Erythroblast (primary cell): ENCODE results near the gene RAB13.

Experiments
- DNase-seq, 2 experiments: peaks; one replicate each; lab custom pipeline; 2025; lab: John Stamatoyannopoulos, UW
- GATA1 ChIP-seq: IDR thresholded peaks from 2 replicates; pipeline ENCODE4 v1.6.1; 2011; ENCODE audit warnings: low read depth, mild to moderate bottlenecking, control low read depth, low read length, moderate library complexity
- POLR2A ChIP-seq: IDR thresholded peaks from 2 replicates; pipeline ENCODE4 v1.6.1; 2011; ENCODE audit warnings: mild to moderate bottlenecking, low read length

The RAB13 gene

DNA sequence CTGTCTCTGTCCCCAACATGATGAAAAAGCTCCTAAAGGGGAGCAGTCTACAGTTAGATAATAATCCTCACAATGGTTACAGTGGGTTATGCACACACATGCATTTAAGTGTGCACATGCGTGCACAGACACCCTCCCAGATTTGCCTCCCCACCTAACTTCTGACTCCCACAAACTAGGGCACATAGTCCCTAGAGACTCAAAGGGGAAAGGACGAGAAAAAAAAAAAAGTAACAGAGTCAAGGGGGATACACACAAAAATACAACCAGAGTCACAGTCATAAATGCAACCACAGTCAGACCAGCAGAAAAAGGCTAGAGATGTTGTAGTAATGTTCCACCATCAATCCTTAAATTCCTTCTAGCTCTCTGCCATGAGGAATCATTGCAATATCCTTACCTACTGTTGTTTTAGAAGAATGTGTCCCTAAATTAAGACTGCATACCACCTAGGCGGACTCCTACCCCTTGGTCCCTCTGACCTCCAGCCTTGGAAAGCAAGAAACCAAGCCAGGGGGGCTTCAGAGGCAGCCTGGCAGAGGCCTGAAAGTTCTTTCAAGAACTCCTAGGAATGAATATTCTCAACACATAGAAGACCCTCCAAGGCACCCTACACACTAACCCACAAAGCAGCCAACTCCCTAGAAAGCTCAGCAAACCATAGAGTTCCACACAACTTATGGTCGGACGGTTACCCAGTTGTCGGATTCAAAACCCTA lies 29.0 kb downstream of the RAB13 start:
- no peak for TF ChIP-seq POLR2A
- TF ChIP-seq GATA1 = no peak
- no peak for DNase-seq

DNA sequence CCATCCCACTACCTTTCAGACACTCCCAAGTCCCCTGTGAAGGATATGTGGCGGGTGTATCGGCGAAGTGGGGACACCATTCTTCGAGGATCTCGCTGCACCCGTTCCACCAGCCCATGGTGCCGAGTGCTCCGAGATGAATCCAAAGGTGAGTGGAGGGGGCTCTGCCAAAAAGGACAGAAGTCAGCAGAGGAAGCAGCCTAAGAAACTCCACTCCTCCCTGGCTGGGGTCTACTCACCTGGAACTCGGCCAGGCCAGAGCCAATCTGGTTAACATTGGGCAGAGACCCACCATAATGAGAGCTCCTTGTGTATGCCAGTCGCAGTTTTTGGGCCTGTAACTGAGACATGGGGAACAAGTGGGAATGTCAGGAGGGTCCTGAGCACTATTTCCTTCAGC lies 31.3 kb downstream of the RAB13 start:
- no peak for DNase-seq
- TF ChIP-seq POLR2A (no peak), GATA1 (no peak)

DNA sequence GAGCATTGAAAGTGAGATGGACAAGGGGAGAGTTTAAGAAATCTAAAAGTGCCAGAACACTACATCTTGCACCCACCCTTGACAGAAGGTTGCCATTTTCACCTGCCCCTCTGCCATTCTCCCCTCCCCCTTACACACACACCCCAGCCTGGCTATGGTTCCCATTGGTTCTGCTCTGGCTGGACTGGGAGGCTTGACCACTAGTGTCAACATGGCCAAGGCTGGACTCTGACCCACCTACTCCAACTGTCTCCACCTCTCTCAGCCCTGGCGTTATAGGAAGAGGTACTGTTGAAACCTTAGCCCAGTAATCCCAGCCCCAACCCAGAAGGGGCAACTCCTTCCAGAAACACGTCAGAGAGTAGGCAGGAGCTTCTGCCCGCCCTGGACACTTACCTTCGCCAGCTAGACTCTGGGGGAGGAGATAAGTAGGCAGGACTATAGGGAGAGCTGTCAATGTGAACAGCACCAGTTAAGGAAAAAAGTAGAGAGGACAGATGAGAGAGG lies 32.2 kb downstream of the RAB13 start:
- TF ChIP-seq GATA1 (no peak), POLR2A (no peak)
- DNase-seq = no peak

DNA sequence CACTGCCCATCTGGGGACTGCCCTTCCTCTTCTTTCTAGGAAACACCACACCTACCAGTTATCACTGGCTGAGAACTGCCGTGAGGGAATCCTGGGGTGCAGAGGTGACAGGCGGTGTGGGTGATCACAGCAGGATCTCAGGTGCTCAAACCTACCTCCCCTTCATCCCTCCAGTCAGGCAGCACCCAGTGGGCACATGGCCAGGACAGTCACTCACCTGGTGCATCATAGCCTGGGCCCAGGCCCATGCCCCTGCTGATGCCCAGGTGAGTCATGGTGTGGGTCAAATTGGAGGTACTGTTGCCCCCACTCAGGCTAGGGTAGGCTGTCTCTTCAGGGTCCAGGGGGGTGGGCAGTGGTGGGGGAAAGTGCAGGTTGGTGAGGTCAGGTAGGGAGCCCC lies 34.3 kb downstream of the RAB13 start:
- no peak for DNase-seq
- TF ChIP-seq GATA1 (no peak), POLR2A (no peak)

DNA sequence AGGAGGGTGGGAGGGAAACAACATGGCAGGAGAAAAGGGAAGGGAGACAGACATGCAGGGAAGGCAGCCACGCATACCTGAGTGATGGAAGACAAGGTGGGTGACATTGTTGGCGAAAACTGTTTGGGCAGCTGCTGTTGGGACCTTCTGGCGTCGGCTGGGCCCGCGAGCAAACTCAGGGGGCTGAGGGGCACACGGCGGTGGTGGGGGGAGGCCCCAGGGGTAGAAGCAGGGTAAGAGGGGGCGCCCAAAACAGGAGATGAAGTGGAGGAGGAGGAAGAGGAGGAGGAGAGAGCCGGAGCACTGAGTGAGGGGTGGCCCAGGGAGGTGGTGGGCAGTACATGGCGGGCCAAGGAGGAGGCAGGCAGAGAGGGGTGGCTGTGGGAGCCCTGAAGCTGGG lies 35.0 kb downstream of the RAB13 start:
- no peak for DNase-seq
- no peak for TF ChIP-seq POLR2A
- TF ChIP-seq GATA1 = no peak

DNA sequence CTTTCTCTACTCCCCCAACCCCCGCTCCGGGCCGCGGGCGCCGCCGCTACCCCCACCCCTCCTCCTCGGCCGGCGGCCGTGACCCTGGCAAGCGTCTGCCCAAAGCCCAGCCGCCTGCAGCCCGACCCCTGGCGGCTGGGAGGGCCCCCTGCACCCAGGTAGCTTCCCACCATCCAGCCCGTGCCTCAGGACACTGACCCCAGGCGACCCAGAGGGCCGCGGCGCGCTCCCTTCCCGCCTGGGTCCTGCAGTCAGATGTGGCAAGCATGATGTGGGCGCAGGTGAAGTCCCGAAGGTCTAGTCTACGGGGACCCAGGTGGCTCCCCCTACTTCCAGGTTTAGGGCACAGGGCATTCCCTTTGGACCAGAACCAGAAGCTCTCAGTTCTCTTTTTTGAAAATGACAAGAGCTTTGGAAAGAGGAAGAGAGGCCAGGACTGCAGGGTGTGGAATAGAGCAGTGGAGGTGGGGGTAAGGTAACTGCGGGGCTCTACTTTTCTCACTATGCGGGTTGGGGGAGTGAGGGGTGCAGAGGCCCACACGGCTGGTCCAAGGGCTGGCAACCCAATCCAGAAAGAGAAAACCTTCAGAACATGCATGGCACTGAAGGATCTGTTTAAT lies 39.4 kb downstream of the RAB13 start, which contains the start of gene DENND4B:
Gene DENND4B, minus strand, starts transcription at position 97 of the 620 bp plus-strand sequence. CDS start 2,344 bp downstream, outside the sequence.
- peak; percentile 87 to 92 for DNase-seq
- TF ChIP-seq GATA1 (no peak), POLR2A (no peak)

DNA sequence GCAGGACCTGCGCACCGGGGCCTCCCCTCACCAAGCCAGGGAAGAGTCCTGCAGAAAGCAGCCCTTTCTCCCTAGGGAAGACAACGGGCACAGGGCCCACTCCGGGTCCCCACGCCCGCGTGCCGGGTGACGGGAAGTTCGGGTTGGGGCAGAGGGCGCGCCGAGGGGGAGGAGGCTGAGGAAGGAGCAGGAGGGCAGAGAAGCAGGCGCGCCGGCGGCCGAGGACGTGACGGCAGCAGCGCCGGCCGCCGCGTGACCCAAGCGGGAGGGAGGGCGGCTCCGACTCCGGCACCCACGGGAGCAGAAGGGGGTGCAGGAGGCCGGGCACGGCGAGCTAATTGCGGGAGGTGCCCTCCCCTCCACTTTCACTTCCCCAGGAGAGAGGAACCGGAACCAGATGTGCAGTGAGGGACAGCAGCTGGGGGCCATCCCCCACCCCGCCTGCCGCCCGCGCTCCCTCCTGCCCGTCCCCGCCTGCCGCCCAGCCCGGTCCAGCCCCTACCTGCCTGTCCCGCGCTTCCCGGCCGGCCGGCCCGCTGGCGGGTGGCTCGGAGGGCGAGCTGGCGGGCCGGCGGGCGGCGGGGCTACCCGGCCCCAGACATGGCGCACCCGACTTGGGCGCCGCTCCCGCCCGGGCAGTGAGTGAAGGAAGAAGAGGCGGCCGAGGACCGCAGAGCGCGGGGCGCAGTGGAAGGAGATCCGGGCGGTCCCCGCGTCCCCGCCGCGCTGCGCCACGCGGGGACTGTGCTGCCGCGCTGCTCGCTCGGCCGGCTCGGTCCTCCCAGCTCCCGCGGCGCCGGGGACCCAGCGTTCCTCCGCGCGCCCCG lies 40.1 kb downstream of the RAB13 start:
- no peak for TF ChIP-seq GATA1
- peak; percentile 39 for TF ChIP-seq POLR2A

DNA sequence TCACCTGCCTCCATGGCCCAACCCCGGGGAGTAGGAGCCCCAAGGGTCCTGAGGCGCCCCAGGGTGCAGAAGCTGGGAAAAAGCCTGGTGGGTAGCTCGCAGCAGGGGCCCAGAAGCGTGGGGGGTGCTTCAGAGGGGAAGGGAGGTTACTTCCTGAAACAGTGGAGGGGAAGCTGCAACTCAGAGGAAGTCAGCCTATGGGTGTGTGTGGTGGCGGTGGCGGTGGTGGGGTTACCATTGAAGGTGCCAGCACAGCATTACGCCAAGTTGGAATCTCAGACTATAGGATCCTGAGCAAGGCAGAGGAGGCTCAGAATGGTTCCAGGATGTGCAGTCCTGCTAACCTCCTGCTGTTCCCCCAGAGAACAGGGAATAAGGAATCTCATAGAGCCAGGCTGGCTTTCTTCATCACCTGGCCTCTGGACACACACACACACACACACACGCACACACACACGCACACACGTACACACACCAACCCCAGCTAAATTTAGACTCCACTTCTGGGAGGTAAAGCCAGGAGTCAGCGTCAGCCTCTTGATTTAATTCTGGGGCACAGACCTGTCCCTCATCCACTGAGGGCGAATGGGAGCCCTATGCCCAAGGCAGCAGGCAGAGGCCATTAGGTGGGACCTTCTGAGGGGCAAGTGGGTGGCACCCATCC lies 40.9 kb downstream of the RAB13 start:
- DNase-seq = peak; percentile 51 to 52
- TF ChIP-seq POLR2A (no peak), GATA1 (no peak)

More for the DNA sequence above, 40.1 kb downstream of the RAB13 start:
- peak; percentile 74 to 85 for DNase-seq

DNA sequence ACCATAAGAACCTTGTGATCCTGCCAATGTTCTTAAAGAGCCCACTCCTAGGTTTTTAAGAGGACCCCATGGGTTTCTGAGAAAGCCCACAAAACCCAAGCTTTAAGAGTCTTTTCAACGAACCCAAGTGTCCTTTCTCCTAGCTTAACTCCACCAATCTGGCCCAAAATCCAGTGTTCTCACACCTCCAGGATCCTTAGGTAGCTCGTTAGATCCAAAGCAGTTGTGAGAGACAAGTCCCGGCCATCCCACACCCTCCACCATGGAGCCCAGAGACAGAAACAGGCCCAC lies 41.4 kb downstream of the RAB13 start:
- DNase-seq = no peak
- TF ChIP-seq GATA1 (no peak), POLR2A (no peak)

DNA sequence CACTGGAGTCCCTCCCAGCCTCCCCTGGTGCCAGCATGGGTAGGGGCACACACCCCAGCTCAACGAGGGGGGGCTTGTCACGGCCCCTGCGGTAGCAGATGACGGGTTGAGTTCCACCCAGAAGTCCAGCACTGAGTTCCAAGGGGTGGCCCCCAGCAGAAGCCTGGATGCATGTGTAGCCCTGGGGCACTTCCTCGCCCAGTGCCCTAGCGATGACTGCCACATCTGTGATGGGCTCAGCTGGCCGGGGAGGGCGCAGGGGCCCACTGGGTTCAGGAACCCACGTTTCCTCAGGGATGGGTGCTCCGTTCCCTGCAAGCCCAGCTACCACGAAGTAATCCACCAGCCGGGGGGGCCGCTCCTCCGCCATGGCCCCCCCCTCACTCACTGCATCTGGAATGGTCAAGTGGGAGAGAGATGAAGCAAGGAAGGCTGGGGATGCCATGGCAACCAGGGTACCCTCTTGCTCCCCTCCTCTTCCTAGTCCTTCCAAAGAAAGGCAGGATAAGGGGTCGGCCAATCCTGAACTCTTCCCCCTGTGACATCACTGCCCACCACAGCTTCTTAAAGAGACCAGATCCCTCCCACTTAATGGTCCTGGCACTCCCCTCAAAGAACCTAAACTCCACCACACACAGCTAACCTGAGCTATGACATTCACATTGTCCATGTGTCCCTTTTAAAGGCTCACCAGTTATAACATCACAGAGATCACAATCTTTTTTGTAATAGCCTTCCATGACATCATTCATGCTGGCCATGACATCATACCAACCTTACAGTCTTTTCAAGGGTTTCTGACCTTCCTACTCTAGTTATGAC lies 41.9 kb downstream of the RAB13 start:
- TF ChIP-seq GATA1 = no peak
- TF ChIP-seq POLR2A = no peak
- peak; percentile 42 to 47 for DNase-seq

DNA sequence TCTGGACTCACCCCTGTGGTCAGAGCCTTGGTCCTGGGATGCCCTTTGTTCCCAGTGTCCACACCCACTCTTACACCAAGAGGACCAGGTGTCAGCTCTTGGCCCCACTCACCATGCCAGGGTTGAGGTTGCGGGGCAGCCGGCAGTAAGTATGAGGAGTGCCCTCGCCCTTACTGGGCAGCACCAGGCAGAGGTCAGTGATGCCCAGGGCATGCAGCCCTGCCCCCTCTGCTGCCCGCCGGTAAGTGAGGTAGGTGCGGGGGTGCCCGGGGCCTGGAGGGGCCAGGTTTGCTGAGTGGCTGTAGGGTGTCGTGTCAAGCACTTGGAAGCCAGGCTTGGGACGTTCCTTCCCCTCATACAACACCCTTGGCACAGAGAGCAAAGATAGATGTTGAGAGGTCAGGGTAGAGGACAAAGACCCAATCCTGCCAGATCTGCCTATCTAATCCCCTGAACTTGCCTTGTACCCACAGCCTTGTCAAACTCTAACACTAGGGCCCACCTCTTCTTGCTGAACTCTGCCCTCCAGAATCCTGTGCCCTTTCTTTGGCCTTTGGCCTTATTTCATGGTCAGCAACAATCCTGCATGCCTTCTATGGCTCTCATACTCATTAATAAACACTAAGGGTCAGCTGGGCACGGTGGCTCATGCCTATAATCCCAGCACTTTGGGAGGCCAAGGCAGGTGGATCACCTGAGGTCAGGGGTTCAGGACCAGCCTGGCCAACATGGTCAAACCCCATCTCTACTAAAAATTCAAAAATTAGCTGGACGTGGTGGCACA lies 43.2 kb downstream of the RAB13 start:
- DNase-seq = no peak
- TF ChIP-seq GATA1 (no peak), POLR2A (no peak)

DNA sequence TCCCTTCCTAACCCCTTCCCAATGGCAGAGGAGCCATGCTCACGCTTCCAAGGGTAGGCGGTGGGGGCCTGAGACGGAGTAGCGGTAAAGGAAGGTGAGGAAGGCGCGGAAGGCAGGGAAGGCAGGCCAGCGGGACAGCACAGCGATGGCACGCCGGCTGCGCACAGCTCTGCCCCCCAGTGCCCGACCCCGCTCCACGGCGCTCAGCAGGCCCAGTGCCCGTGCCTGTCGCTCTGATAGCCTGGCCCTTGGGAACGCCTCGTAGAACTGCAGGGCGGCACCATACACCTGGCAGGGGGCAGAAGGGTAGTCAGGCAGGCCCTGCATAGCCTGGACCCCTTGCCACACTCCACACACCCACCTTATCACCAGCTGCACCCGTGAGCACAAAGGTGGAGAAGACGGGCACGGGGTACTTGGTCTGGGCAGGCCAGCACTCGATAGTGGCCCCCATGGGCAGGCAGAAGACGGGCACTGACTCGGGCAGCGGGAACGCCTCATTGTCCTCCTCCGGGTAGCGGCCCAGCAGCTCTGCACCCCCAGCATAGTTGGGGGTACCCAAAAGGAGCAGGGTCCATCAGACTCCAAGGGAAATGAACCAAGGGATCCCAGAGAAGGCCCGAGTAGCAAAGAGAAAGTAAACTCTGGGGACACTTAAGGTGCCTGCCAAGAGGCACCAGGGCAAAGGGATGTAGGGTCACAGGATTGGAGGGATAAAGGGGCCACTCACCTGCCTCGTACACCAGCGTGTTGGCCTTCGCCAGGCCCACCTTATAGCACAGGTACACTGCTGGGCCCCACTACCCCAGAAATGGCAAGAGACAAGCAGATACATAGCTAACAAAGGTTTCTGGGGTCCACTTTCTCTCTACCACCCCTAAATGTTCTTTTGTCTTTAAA lies 44.1 kb downstream of the RAB13 start:
- no peak for DNase-seq
- no peak for TF ChIP-seq POLR2A
- TF ChIP-seq GATA1 = no peak

DNA sequence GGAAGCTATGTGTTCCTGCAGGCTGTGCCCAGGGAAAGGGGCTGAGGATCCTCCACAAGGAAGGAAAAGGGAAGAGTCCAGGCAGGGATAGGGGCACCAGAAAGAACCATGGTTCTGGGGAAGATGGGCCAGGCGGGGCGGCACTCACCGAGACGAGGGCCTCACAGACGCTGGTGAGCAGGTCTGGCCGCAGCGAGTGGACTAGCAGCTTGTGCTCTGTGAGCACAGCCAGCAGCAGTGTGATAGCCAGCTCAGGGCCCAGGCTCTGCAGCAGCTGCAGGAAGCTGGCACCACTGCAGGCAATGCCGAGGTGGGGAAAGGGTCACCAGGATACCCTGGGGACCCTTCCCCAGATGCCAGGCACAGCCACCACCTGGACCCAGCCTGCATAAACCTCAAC lies 45.4 kb downstream of the RAB13 start:
- TF ChIP-seq POLR2A (no peak), GATA1 (no peak)
- DNase-seq = no peak
